ENCODE measurements around the gene EDN2. TPM values are rescaled to one million over a fixed set of nuclear protein-coding genes. Genes with fewer than 3 reads are reported as not detected.

EDN2 gene
- total and polyA plus RNA-seq, 2 of the 8 experiments (the other 6 are each of a cell fraction or from before 2014, with no cell fraction given) = 0.32 to 0.39 TPM

- no peaks in the 10 kb centered on the region; a peak in 1 of 7 replicates for H3K27me3 ChIP-seq (replicated peaks in 1 of 4; ENCODE audit: control insufficient read depth in 3 of 4, extremely low read depth in 1 of 4, insufficient read depth in 3 of 4, low read length in 3 of 4)
- no peak overlapping the region for H3K23ac ChIP-seq (ENCODE audit: insufficient read length)
- peaks cover 0 to 8% (median 5%) of the 10 kb centered on the region in 4 experiments; a peak in 2 of 7 replicates for H3K4me1 ChIP-seq (replicated peaks in 1 of 4; ENCODE audit: control insufficient read depth in 3 of 4, insufficient read depth in 4 of 4, low read length in 3 of 4)
- DNase-seq (ENCODE audit: low read depth in 1 of 2, low spot score in 2 of 2) (no peak), FAIRE-seq (no peak)
- H3K79me2 ChIP-seq (ENCODE audit: control insufficient read depth in 1 of 2, insufficient read depth in 2 of 2, low read length in 2 of 2) = no peaks in the 10 kb centered on the region
- H2BK12ac ChIP-seq (ENCODE audit: low read depth, low read length) = no peak overlapping the region
- H3K4me3 ChIP-seq (ENCODE audit: extremely low read depth in 1 of 4, insufficient read depth in 2 of 4, low read depth in 3 of 4, low read length in 4 of 4) = no peak overlapping the region
- no peaks in the 10 kb centered on the region for H3K9me3 ChIP-seq (ENCODE audit: insufficient read depth in 2 of 2, low read depth in 1 of 2, low read length in 1 of 2)
- no peak overlapping the region for H2AK5ac ChIP-seq (ENCODE audit: low read depth, low read length)
- no peaks in the 10 kb centered on the region for H3K36me3 ChIP-seq (ENCODE audit: control insufficient read depth in 2 of 4, insufficient read depth in 4 of 4, low read length in 3 of 4)
- ChIA-PET CTCF (ENCODE audit: partially characterized antibody) (interaction anchor here (0.9 to 12.5 kb wide), 12 partner anchors 9 to 212 kb away, joined by 3 to 141 read pairs (median 6); no protein-coding TSS in a partner anchor), POLR2A (ENCODE audit: partially characterized antibody) (interaction anchor here (1.3 kb wide), 1 partner anchor 17 kb away, joined by 3 read pairs; no protein-coding TSS in a partner anchor)
- H3K23me2 ChIP-seq (ENCODE audit: low read depth, low read length) = no peaks in the 10 kb centered on the region
- no peak overlapping the region for H3K27ac ChIP-seq (ENCODE audit: low read depth, low read length)
- H3K18ac ChIP-seq (ENCODE audit: extremely low read depth, low read length) = no peak overlapping the region
- no peak overlapping the region for H3K14ac ChIP-seq (ENCODE audit: insufficient read length)
- H4K5ac ChIP-seq (ENCODE audit: insufficient read length, low read depth, low read length) = no peak overlapping the region
- H3K56ac ChIP-seq (replicated peaks; ENCODE audit: insufficient read length, low read depth, low read length) = no peak overlapping the region
- H3K4me2 ChIP-seq (ENCODE audit: insufficient read depth in 1 of 2, low read depth in 2 of 2, low read length in 2 of 2) = no peak overlapping the region
- H3K9ac ChIP-seq (replicated peaks in 1 of 4; ENCODE audit: extremely low read depth in 1 of 4, low read depth in 3 of 4, low read length in 3 of 4) = no peak overlapping the region
- WGBS, 2 experiments (ENCODE audit: extremely low coverage in 1 of 2, insufficient coverage in 1 of 2, insufficient read length in 1 of 2, insufficient replicate concordance in 2 of 2, low coverage in 1 of 2, low lambda C conversion rate in 2 of 2, missing lambda C conversion rate in 1 of 2) = 91% methylated on average over 19 of the region's 19 CpGs; no CpG with 5 or more reads in 1 of the 2 experiments
- H2AFZ ChIP-seq (ENCODE audit: low read length) = no peak overlapping the region
- no peak overlapping the region for H2BK5ac ChIP-seq (ENCODE audit: low read depth, low read length)
- no peaks in the 10 kb centered on the region for H4K20me1 ChIP-seq (replicated peaks in 1 of 2; ENCODE audit: control insufficient read depth in 1 of 2, insufficient read depth in 2 of 2, low read length in 2 of 2)
- H3K79me1 ChIP-seq (ENCODE audit: low read depth, low read length) = no peaks in the 10 kb centered on the region
- H4K8ac ChIP-seq (ENCODE audit: extremely low read depth, insufficient read depth, low read length) = peak overlapping the region; percentile 28; the same call in 1 of the 2 replicates
- H2BK120ac ChIP-seq (replicated peaks; ENCODE audit: low read depth, low read length) = no peak overlapping the region
- H4K91ac ChIP-seq (replicated peaks; ENCODE audit: insufficient read length, low read length) = no peak overlapping the region
- no peak overlapping the region for H3K4ac ChIP-seq (replicated peaks; ENCODE audit: insufficient read length, low read depth, low read length)
- peak overlapping the region; percentile 40; the same call in 1 of the 2 replicates for H2BK15ac ChIP-seq (ENCODE audit: low read length)
- 0 out of 2 replicates have a peak overlapping the region, but pooled peaks have one; percentile 61 for H2BK20ac ChIP-seq (ENCODE audit: low read length)
- TF ChIP-seq CEBPB (IDR thresholded peaks at IDR 0.05; ENCODE audit: low read depth, low read length) (no peak), TEAD4 (IDR thresholded peaks at IDR 0.05; ENCODE audit: low read depth, low read length) (no peak), MAFK (IDR thresholded peaks at IDR 0.05; ENCODE audit: low read depth, low read length) (no peak), RAD21 (IDR thresholded peaks at IDR 0.05 in 1 of 2, conservative IDR thresholded peaks at IDR 0.05 in 1 of 2; ENCODE audit: low read depth in 2 of 2, low read length in 2 of 2) (no peak), GTF2F1 (IDR thresholded peaks at IDR 0.05; ENCODE audit: borderline replicate concordance, low read depth, low read length) (no peak), PHF8 (conservative IDR thresholded peaks at IDR 0.05; ENCODE audit: low read depth, low read length) (no peak), BCL11A (IDR thresholded peaks at IDR 0.05; ENCODE audit: low read depth in 2 of 2, low read length in 2 of 2) (no peak)
- TF ChIP-seq, protein P1, sequence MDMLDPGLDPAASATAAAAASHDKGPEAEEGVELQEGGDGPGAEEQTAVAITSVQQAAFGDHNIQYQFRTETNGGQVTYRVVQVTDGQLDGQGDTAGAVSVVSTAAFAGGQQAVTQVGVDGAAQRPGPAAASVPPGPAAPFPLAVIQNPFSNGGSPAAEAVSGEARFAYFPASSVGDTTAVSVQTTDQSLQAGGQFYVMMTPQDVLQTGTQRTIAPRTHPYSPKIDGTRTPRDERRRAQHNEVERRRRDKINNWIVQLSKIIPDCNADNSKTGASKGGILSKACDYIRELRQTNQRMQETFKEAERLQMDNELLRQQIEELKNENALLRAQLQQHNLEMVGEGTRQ (IDR thresholded peaks at IDR 0.05; ENCODE audit: low read length) = no peak
Observed at GRCh38 chr1:41479000-41479807, 5.3 kb downstream of the EDN2 start.
